Activated CD4-positive, CD25-positive, alpha-beta regulatory T cell treated with anti-CD3 and anti-CD28 coated beads, Interleukin-2, amount 50 U/mL, for 16 hours (primary cell): ENCODE results near the gene PTPRN2.
"Not testable (repeated sequence)": the region's sequence is repeated elsewhere in the genome, so short reads cannot be mapped to it uniquely, and the experiment has no call there.

Experiments
- DNase-seq: peaks from one replicate; pipeline ENCODE4 v3.0.0-alpha.2; 2020; ENCODE audit warnings: low read depth, low spot score

PTPRN2 gene

GRCh38 chr7:158518980-158519632 is 68.5 kb downstream of the PTPRN2 start:
- DNase-seq: no peak

- DNase-seq: no peak
Measured at GRCh38 chr7:158517571-158517970, 70.1 kb downstream of the PTPRN2 start.

- no peak for DNase-seq
Measured at GRCh38 chr7:158517072-158517471, 70.6 kb downstream of the PTPRN2 start.

- no peak for DNase-seq
Measured at GRCh38 chr7:158516524-158516923, 71.1 kb downstream of the PTPRN2 start.

- DNase-seq: no peak
Measured at GRCh38 chr7:158512869-158513268, 74.8 kb downstream of the PTPRN2 start.

GRCh38 chr7:158512042-158512441 is 75.6 kb downstream of the PTPRN2 start:
- DNase-seq: no peak

- no peak for DNase-seq
Measured at GRCh38 chr7:158508802-158509385, 78.7 kb downstream of the PTPRN2 start.

- DNase-seq: not testable (repeated sequence)
Measured at GRCh38 chr7:158508321-158508720, 79.3 kb downstream of the PTPRN2 start.

- no peak for DNase-seq
Measured at GRCh38 chr7:158507917-158508316, 79.7 kb downstream of the PTPRN2 start.

- DNase-seq: not testable (repeated sequence)
Measured at GRCh38 chr7:158507175-158507574, 80.4 kb downstream of the PTPRN2 start.

- DNase-seq: no peak
Measured at GRCh38 chr7:158506626-158507025, 81.0 kb downstream of the PTPRN2 start.

GRCh38 chr7:158505683-158506082 is 81.9 kb downstream of the PTPRN2 start:
- DNase-seq: no peak

GRCh38 chr7:158502068-158502750 is 85.4 kb downstream of the PTPRN2 start:
- no peak for DNase-seq

- DNase-seq: no peak
Measured at GRCh38 chr7:158501393-158502067, 86.1 kb downstream of the PTPRN2 start.

GRCh38 chr7:158500651-158501052 is 87.0 kb downstream of the PTPRN2 start:
- no peak for DNase-seq

GRCh38 chr7:158499082-158499455 is 88.6 kb downstream of the PTPRN2 start:
- DNase-seq: no peak

- DNase-seq: no peak
Measured at GRCh38 chr7:158498443-158499081, 89.1 kb downstream of the PTPRN2 start.

- DNase-seq: no peak
Measured at GRCh38 chr7:158497627-158498026, 90.0 kb downstream of the PTPRN2 start.

GRCh38 chr7:158495786-158496185 is 91.8 kb downstream of the PTPRN2 start:
- DNase-seq: no peak

GRCh38 chr7:158495216-158495615 is 92.4 kb downstream of the PTPRN2 start:
- no peak for DNase-seq

- DNase-seq: no peak
Measured at GRCh38 chr7:158494643-158495042, 93.0 kb downstream of the PTPRN2 start.

- DNase-seq: no peak
Measured at GRCh38 chr7:158494162-158494586, 93.4 kb downstream of the PTPRN2 start.
